HepG2 (cell line): ENCODE measurements around the gene HOXA9. TPM values are rescaled to one million over a fixed set of nuclear protein-coding genes. Genes with fewer than 3 reads are reported as not detected.

Experiments used
- CREBL2 ChIP-seq: sonication (generic); formaldehyde crosslinking; IDR thresholded peaks from 2 replicates; pipeline ENCODE4 v1.8.1; 2023; ENCODE audit warnings: missing genetic modification reagents, mild to moderate bottlenecking, borderline replicate concordance
- DZIP1 ChIP-seq: sonication (generic); formaldehyde crosslinking; IDR thresholded peaks from 2 replicates; pipeline ENCODE4 v1.5.0; 2020; ENCODE audit warnings: mild to moderate bottlenecking, missing genetic modification reagents
- XRCC5 ChIP-seq: fragments of 200-400 bp; formaldehyde crosslinking; optimal IDR thresholded peaks from 2 replicates; pipeline ENCODE3; 2017; ENCODE audit warnings: mild to moderate bottlenecking, low read length
- ZNF687 ChIP-seq: sonication (generic); formaldehyde crosslinking; IDR thresholded peaks from 2 replicates; pipeline ENCODE4 v1.5.1; 2020; ENCODE audit warnings: mild to moderate bottlenecking, missing genetic modification reagents, moderate library complexity
- polyA plus RNA-seq, 8 experiments: library from polyadenylated mRNA; depleted of rRNA in 3 of 8; stranded (reverse) in 7 of 8; unstranded in 1 of 8; fragments of >200 nt; fragmentation: Illumina TruSeq in 4 of 8; extraction: Trizol in 4 of 8; gene quantifications; 2 replicates each; pipeline versions ENCODE4 v1.2.1 to v1.2.3, GENCODE V29; 2011 to 2016; ENCODE audit warnings: low read depth in 4 of 8, missing spikeins in 1 of 8, mixed read lengths in 1 of 8; ENCODE audit not compliant: insufficient read depth in 1 of 8
- total RNA-seq, 5 experiments: library from RNA; depleted of rRNA; stranded (reverse); fragments of >200 nt; fragmentation: Illumina TruSeq; extraction: Trizol; gene quantifications; 2 replicates each; pipeline ENCODE4 v1.2.3, GENCODE V29; 2016; ENCODE audit warnings: low read depth in 1 of 5

The HOXA9 gene
- total and polyA plus RNA-seq, 2 of the 13 experiments (the other 11 are each of a cell fraction or from before 2014, with no cell fraction given) = not detected

- TF ChIP-seq ZNF687 (CRISPR knock-in tag) (peak; percentile 21; the same call in 1 of the 2 replicates), DZIP1 (CRISPR knock-in tag) (no peak), CREBL2 (CRISPR knock-in tag) (no peak), XRCC5 (no peak)
Observed at GRCh38 chr7:27154901-27155815, 10.2 kb downstream of the HOXA9 start (continued).
